Measurements from ENCODE around the gene MTCP1. TPM values are rescaled to one million over a fixed set of nuclear protein-coding genes. Genes with fewer than 3 reads are reported as not detected.

Gene MTCP1
- total and polyA plus RNA-seq, 2 donors (not counting 3 experiments of a cell fraction or from before 2014, with no cell fraction given): 1.8 to 15.8 TPM

GRCh38 chrX:155108427-155108826, 37.5 kb upstream of the MTCP1 start:
- no peaks in the 10 kb centered on the region for H3K9me1 ChIP-seq (replicated peaks; ENCODE audit: control insufficient read depth, extremely low read depth, insufficient read depth, low read length)
- no peaks in the 10 kb centered on the region for H3K9me3 ChIP-seq (replicated peaks; ENCODE audit: control insufficient read depth, insufficient read depth, low read length)
- no peak overlapping the region for H2AFZ ChIP-seq (ENCODE audit: low read depth, low read length)
- no peaks in the 10 kb centered on the region for H3K27me3 ChIP-seq (ENCODE audit: control insufficient read depth in 2 of 2, insufficient read depth in 2 of 2, low read length in 2 of 2)
- intact Hi-C loops (cut with micrococcal nuclease): no loop called here
- dilution Hi-C loops (cut with MboI; ENCODE audit: extremely low pct_ligation_motif_present, low sequenced_read_pairs): no loop called here
- H3K4me3 ChIP-seq (replicated peaks in 1 of 3; ENCODE audit: insufficient read depth in 1 of 3, low read depth in 1 of 3, low read length in 3 of 3): no peak overlapping the region
- H4K20me1 ChIP-seq (replicated peaks; ENCODE audit: control insufficient read depth, extremely low read depth, insufficient read depth, low read length): no peaks in the 10 kb centered on the region
- H3K4me1 ChIP-seq (ENCODE audit: control insufficient read depth, extremely low read depth, insufficient read depth, low read length): no peaks in the 10 kb centered on the region
- H3K79me2 ChIP-seq (ENCODE audit: control insufficient read depth, insufficient read depth, low read length): no peaks in the 10 kb centered on the region
- TF ChIP-seq GATA2 (IDR thresholded peaks at IDR 0.05; ENCODE audit: insufficient read depth, insufficient read length, low read depth, low read length) (no peak), MAX (IDR thresholded peaks at IDR 0.05; ENCODE audit: insufficient read depth, insufficient read length) (no peak), POLR2AphosphoS5 (IDR thresholded peaks at IDR 0.05; ENCODE audit: insufficient read depth, low read depth, low read length) (no peak), EZH2 (IDR thresholded peaks at IDR 0.05; ENCODE audit: borderline replicate concordance, low read depth, low read length, severe bottlenecking) (no peak), JUN (IDR thresholded peaks at IDR 0.05; ENCODE audit: borderline replicate concordance, insufficient read depth, insufficient read length, low read depth) (no peak), POLR2A (IDR thresholded peaks at IDR 0.05; ENCODE audit: low read depth, low read length) (no peak), MYC (IDR thresholded peaks at IDR 0.05; ENCODE audit: low read depth, low read length) (no peak), CTCF (IDR thresholded peaks at IDR 0.05; ENCODE audit: extremely low read depth in 1 of 2, insufficient read depth in 1 of 2, low read depth in 1 of 2, low read length in 2 of 2) (no peak)
- peaks cover 0 to 2% of the 10 kb centered on the region in 2 experiments for H3K36me3 ChIP-seq (ENCODE audit: control insufficient read depth in 2 of 2, extremely low read depth in 1 of 2, insufficient read depth in 2 of 2, low read length in 2 of 2)
- POLR2A ChIA-PET: no interaction called here
- BruUV-seq (replicated peaks): no TSS peak
- DNase-seq (ENCODE audit: low read depth, low spot score) (no peak), FAIRE-seq (no peak)
- CTCF ChIA-PET: no interaction called here
- no peak overlapping the region for H3K4me2 ChIP-seq (ENCODE audit: insufficient read depth, low read length)
- no peak overlapping the region for H3K9ac ChIP-seq (replicated peaks; ENCODE audit: extremely low read depth, insufficient read depth, low read length)
- no peak overlapping the region for H3K27ac ChIP-seq (ENCODE audit: insufficient read depth, low read depth, low read length)

Measured in endothelial cell of umbilical vein (primary cell).